Measurements from ENCODE around the gene ATG14.

DNA sequence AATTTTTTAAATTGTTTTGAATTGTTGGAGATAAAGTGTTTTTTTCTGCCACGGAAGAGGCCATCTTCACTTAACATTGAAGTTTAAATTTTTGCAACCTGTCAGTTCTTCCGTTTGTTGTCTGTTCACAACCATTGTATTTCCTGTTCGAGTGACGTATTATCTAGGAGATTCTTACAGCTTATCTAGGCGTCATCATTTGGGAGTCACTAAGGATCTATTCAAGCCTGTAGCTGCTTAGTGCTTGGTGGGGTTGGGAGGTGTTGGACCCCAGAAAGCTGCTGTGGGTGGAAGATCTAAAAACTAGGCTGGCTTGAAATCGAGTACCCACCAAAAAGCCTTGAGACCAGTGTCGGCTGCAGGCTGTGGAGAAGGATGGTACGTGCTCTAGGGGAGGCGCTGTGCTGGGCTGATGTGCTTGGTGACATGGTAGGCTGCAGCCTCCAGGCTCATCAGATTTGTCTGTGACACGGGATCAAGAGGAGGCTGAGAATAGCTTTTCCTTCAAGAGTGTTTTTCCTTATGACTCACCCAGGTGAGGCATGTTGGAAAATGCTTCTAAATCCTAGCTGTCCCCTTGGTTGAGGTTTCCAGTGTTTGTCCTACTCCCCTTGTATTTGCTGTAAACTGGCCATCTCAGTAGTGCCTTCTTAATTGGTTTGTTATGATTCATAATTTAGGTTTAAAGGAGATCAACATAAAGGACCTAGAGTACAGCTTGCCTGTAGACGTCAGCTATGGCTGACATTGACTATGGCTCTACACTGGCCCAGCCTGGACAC is 57.8 kb downstream of the ATG14 start:
- TF ChIP-seq TAF1 (IDR thresholded peaks at IDR 0.05; ENCODE audit: borderline replicate concordance, low read depth, low read length) (no peak), POLR2AphosphoS5 (IDR thresholded peaks at IDR 0.05; ENCODE audit: low read depth, low read length) (no peak), POLR2A (IDR thresholded peaks at IDR 0.05; ENCODE audit: low read depth, low read length) (no peak)

All from GM12892 (cell line).